K562 (cell line): ENCODE measurements around the gene SPTLC2. TPM values are rescaled to one million over a fixed set of nuclear protein-coding genes. Genes with fewer than 3 reads are reported as not detected.

Experiments used
- ARID4B ChIP-seq: sonication (generic); formaldehyde crosslinking; IDR thresholded peaks from 2 replicates; pipeline ENCODE4 v1.8.0; 2022; ENCODE audit warnings: mild to moderate bottlenecking, missing genetic modification reagents
- ARNT ChIP-seq, 2 experiments: fragments of 450-650 bp; IDR thresholded peaks; 2 replicates each; pipeline ENCODE4 v1.6.1; 2016; ENCODE audit warnings: mild to moderate bottlenecking in 1 of 2
- CHAMP1 ChIP-seq: fragments of 450-650 bp; IDR thresholded peaks from 2 replicates; pipeline ENCODE4 v1.6.1; 2016; ENCODE audit warnings: mild to moderate bottlenecking
- CHD4 ChIP-seq: fragments of 200-600 bp; sonication (generic); IDR thresholded peaks from 3 replicates; pipeline ENCODE4 v1.6.1; 2012; ENCODE audit warnings: low read depth, mild to moderate bottlenecking, mixed read lengths, low read length, inconsistent platforms; ENCODE audit not compliant: insufficient read depth, insufficient replicate concordance, poor library complexity, severe bottlenecking
- EGR1 ChIP-seq: fragments of 450-650 bp; conservative IDR thresholded peaks from 2 replicates; pipeline ENCODE4 v1.6.1; 2017; ENCODE audit warnings: mild to moderate bottlenecking
- ETV5 ChIP-seq: sonication (generic); formaldehyde crosslinking; IDR thresholded peaks from 2 replicates; pipeline ENCODE4 v1.4.0; 2020; ENCODE audit warnings: low read depth, mild to moderate bottlenecking, missing genetic modification reagents
- JUN ChIP-seq, 2 experiments: sonication (generic) in 1 of 2; formaldehyde crosslinking in 1 of 2; IDR thresholded peaks; 2 replicates each; pipeline versions ENCODE4 v1.6.1 to v1.8.0; 2012 to 2022; ENCODE audit warnings: borderline replicate concordance in 2 of 2, mild to moderate bottlenecking in 2 of 2, improper control_type of control experiment in 1 of 2, low read depth in 1 of 2, low read length in 1 of 2, missing genetic modification reagents in 1 of 2
- JUND ChIP-seq, 2 experiments: IDR thresholded peaks; 2 replicates in 1 of 2; 3 replicates in 1 of 2; pipeline ENCODE4 v1.6.1; 2011; ENCODE audit warnings: borderline replicate concordance in 2 of 2, low read depth in 2 of 2, low read length in 2 of 2, improper control_type of control experiment in 1 of 2, missing biosample characterization in 1 of 2, missing genetic modification characterization in 1 of 2, missing genetic modification reagents in 1 of 2
- KDM4B ChIP-seq, 2 experiments: fragments of 450-650 bp in 1 of 2; sonication (generic) in 1 of 2; IDR thresholded peaks; 2 replicates each; pipeline ENCODE4 v1.6.1; 2016 to 2017; ENCODE audit warnings: borderline replicate concordance in 2 of 2, antibody characterized with exemption in 1 of 2, low read depth in 1 of 2, mild to moderate bottlenecking in 1 of 2
- MAZ ChIP-seq, 2 experiments: fragments of 450-650 bp in 1 of 2; sonication (generic) in 1 of 2; formaldehyde crosslinking; IDR thresholded peaks in 1 of 2; conservative IDR thresholded peaks in 1 of 2; 2 replicates each; pipeline versions ENCODE4 v1.4.0 to v1.5.0; 2020; ENCODE audit warnings: mild to moderate bottlenecking in 1 of 2, missing genetic modification reagents in 1 of 2
- POLR2A ChIP-seq: fragments of 450-650 bp; conservative IDR thresholded peaks from 2 replicates; pipeline ENCODE4 v1.6.1; 2016
- SMAD4 ChIP-seq: fragments of 250-450 bp; sonication (Bioruptor Pico); conservative IDR thresholded peaks from 2 replicates; pipeline ENCODE4 v1.8.0; 2021; ENCODE audit warnings: inconsistent platforms, mild to moderate bottlenecking, moderate library complexity
- SMARCA5 ChIP-seq: fragments of 450-650 bp; IDR thresholded peaks from 2 replicates; pipeline ENCODE4 v1.6.1; 2016
- ZEB2 ChIP-seq: fragments of 450-650 bp; IDR thresholded peaks from 2 replicates; pipeline ENCODE4 v1.6.1; 2016
- ZNF197 ChIP-seq: fragments of 200-800 bp; sonication (Bioruptor generic); IDR thresholded peaks from 2 replicates; pipeline ENCODE4 v1.6.1; 2016; ENCODE audit warnings: low read depth, missing genetic modification characterization, missing compliant biosample characterization
- ZNF395 ChIP-seq: fragments of 200-800 bp; sonication (Bioruptor generic); IDR thresholded peaks from 2 replicates; pipeline ENCODE4 v1.6.1; 2017; ENCODE audit warnings: missing genetic modification characterization, missing compliant biosample characterization
- polyA plus RNA-seq, 8 experiments: library from polyadenylated mRNA; depleted of rRNA in 4 of 8; stranded (reverse) in 5 of 8; unstranded in 3 of 8; fragments of >200 nt; fragmentation: Nextera tagmentation in 2 of 8; fragmentation: Illumina TruSeq in 1 of 8; extraction: Ambion mirVana in 2 of 8; extraction: Trizol in 1 of 8; gene quantifications; 2 replicates each; pipeline versions ENCODE4 v1.2.1 to v1.2.3, GENCODE V29; 2011 to 2014; ENCODE audit warnings: inconsistent platforms in 1 of 8, missing spikeins in 1 of 8
- total RNA-seq, 7 experiments: library from RNA; depleted of rRNA in 6 of 7; stranded (reverse); fragments of >200 nt in 6 of 7; fragmentation: Illumina TruSeq in 2 of 7; extraction: Trizol in 2 of 7; gene quantifications; 2 replicates each; pipeline versions ENCODE4 v1.2.1 to v1.2.3, GENCODE V29; 2011 to 2021; ENCODE audit warnings: low replicate concordance in 1 of 7

Gene SPTLC2
- total and polyA plus RNA-seq, 9 of the 15 experiments (the other 6 are each of a cell fraction or from before 2014, with no cell fraction given), result 4.5 to 30.4 (median 14.0) TPM

GRCh38 chr14:77457522-77458248, 158.8 kb downstream of the SPTLC2 start, which contains the start of the genes AHSA1 and VIPAS39 (continued):
- TF ChIP-seq ZNF395 (CRISPR knock-in tag) (peak; percentile 79), ZEB2 (peak; percentile 91), ETV5 (CRISPR knock-in tag) (peak; percentile 65; the same call in 1 of the 2 replicates), MAZ (CRISPR knock-in tag; conservative IDR thresholded peaks at IDR 0.05 in 1 of 2, IDR thresholded peaks at IDR 0.05 in 1 of 2) (peak; percentile 77 to 91), CHAMP1 (no peak), ZNF197 (CRISPR knock-in tag) (no peak), POLR2A (peak; percentile 78), SMARCA5 (no peak), ARID4B (no peak; the same call in 1 of the 2 replicates), JUN (IDR thresholded peaks at IDR 0.05; ENCODE audit: borderline replicate concordance, low read depth, low read length) (0 out of 2 replicates have a peak, but pooled peaks have one; percentile 32), JUN (CRISPR knock-in tag; IDR thresholded peaks at IDR 0.05; ENCODE audit: borderline replicate concordance) (no peak), JUND (IDR thresholded peaks at IDR 0.05; ENCODE audit: borderline replicate concordance, low read depth, low read length) (peak; percentile 75; the same call in 1 of the 2 replicates), JUND (tag; IDR thresholded peaks at IDR 0.05; ENCODE audit: borderline replicate concordance, low read depth, low read length) (peak; percentile 63; the same call in 2 of the 3 replicates), ARNT (IDR thresholded peaks at IDR 0.05) (peak; percentile 64 to 66; a peak in 3 of 4 replicates), KDM4B (IDR thresholded peaks at IDR 0.05; ENCODE audit: borderline replicate concordance in 2 of 2, low read depth in 1 of 2) (peak in 1 of 2 experiments; percentile 81; a peak in 1 of 4 replicates), SMAD4 (CRISPR knock-in tag) (peak; percentile 16; the same call in 1 of the 2 replicates), EGR1 (peak; percentile 36; the same call in 1 of the 2 replicates), CHD4 (no peak)
